Muscle of leg (tissue), 11 donors: ENCODE measurements around the gene HSD17B4. TPM values are rescaled to one million over a fixed set of nuclear protein-coding genes. Genes with fewer than 3 reads are reported as not detected.
"Not testable (repeated sequence)": the region's sequence is repeated elsewhere in the genome, so short reads cannot be mapped to it uniquely, and the experiment has no call there.

ENCODE experiments used
- DNase-seq: peaks from one replicate; pipeline ENCODE4 v3.0.0; 2013
- H3K27ac ChIP-seq: one replicate; pipeline ENCODE4 v1.5.1; 2013; ENCODE audit warnings: mild to moderate bottlenecking, low read length, control low read depth
- H3K27me3 ChIP-seq: one replicate; pipeline ENCODE4 v1.6.1; 2013; ENCODE audit warnings: low read length; ENCODE audit not compliant: control insufficient read depth, insufficient read depth
- H3K36me3 ChIP-seq: one replicate; pipeline ENCODE4 v1.6.1; 2013; ENCODE audit warnings: low read length; ENCODE audit not compliant: control insufficient read depth, insufficient read depth
- H3K4me1 ChIP-seq: one replicate; pipeline ENCODE4 v1.6.1; 2013; ENCODE audit warnings: low read length; ENCODE audit not compliant: control insufficient read depth, insufficient read depth
- H3K4me3 ChIP-seq: one replicate; pipeline ENCODE4 v1.5.1; 2013; ENCODE audit warnings: low read length, control low read depth
- H3K9me3 ChIP-seq: replicated peaks from 2 replicates; pipeline ENCODE4 v1.6.1; 2013; ENCODE audit warnings: low read depth, low read length; ENCODE audit not compliant: control insufficient read depth
- WGBS: methylation state at CpG from one replicate; pipeline ENCODE4 v1.1.5; 2013; ENCODE audit warnings: missing lambda C conversion rate; ENCODE audit not compliant: insufficient coverage; 5-methylcytosine and 5-hydroxymethylcytosine counted together
- polyA plus RNA-seq, 8 donors: library from polyadenylated mRNA; unstranded; fragments of 120-200 nt; gene quantifications; one replicate each; pipeline versions ENCODE4 v1.2.1 to v1.2.3, GENCODE V29; 2013; ENCODE audit warnings: inconsistent platforms in 1 of 8, low replicate concordance in 1 of 8; ENCODE audit not compliant: insufficient read length in 8 of 8, insufficient read depth in 1 of 8
- total RNA-seq: library from RNA; stranded (reverse); fragments of 120-200 nt; gene quantifications from one replicate; pipeline ENCODE4 v1.2.4, GENCODE V29; 2013

The HSD17B4 gene
- total and polyA plus RNA-seq, 9 donors, result 69.0 to 92.7 (median 84.8) TPM

GRCh38 chr5:119428166-119428565 is 24.1 kb upstream of the HSD17B4 start:
- H3K27me3 ChIP-seq, H3K27ac ChIP-seq, H3K36me3 ChIP-seq, DNase-seq, H3K4me3 ChIP-seq, H3K4me1 ChIP-seq, H3K9me3 ChIP-seq: not testable (repeated sequence)
- no CpG with 5 or more reads among the region's 1 CpG for WGBS

- not testable (repeated sequence) for H3K9me3 ChIP-seq, H3K27me3 ChIP-seq, DNase-seq, H3K27ac ChIP-seq, H3K4me1 ChIP-seq, H3K36me3 ChIP-seq, H3K4me3 ChIP-seq
- WGBS, result 73% methylated on average over 1 of the region's 3 CpGs
These were observed 23.7 kb upstream of the HSD17B4 start for GRCh38 chr5:119428574-119428973.

- H3K4me1 ChIP-seq, H3K27ac ChIP-seq, H3K4me3 ChIP-seq, H3K27me3 ChIP-seq, DNase-seq, H3K9me3 ChIP-seq, H3K36me3 ChIP-seq: not testable (repeated sequence)
- WGBS, result 94% methylated on average over 7 of the region's 10 CpGs
These were observed 19.5 kb upstream of the HSD17B4 start for GRCh38 chr5:119432674-119433237.

GRCh38 chr5:119435436-119436132 is 16.7 kb upstream of the HSD17B4 start:
- Histone ChIP-seq H3K4me3 (no peak overlapping the region), H3K27ac (no peak overlapping the region), H3K36me3 (no peaks in the 10 kb centered on the region), H3K27me3 (no peaks in the 10 kb centered on the region), H3K9me3 (no peaks in the 10 kb centered on the region), H3K4me1 (no peaks in the 10 kb centered on the region)
- WGBS, result 62% methylated on average over 6 of the region's 8 CpGs
- DNase-seq, result peak; percentile 41

- H3K27ac ChIP-seq, H3K4me1 ChIP-seq, DNase-seq, H3K27me3 ChIP-seq, H3K4me3 ChIP-seq, H3K9me3 ChIP-seq, H3K36me3 ChIP-seq: not testable (repeated sequence)
- no CpG with 5 or more reads among the region's 3 CpGs for WGBS
These were observed 14.3 kb upstream of the HSD17B4 start for GRCh38 chr5:119437785-119438586.

- H3K27ac ChIP-seq, H3K4me3 ChIP-seq, H3K4me1 ChIP-seq, H3K36me3 ChIP-seq, H3K27me3 ChIP-seq, DNase-seq, H3K9me3 ChIP-seq: not testable (repeated sequence)
- WGBS, result no CpG with 5 or more reads among the region's 1 CpG
These were observed 13.7 kb upstream of the HSD17B4 start for GRCh38 chr5:119438587-119438917.

- Histone ChIP-seq H3K27ac (no peak overlapping the region), H3K27me3 (no peaks in the 10 kb centered on the region), H3K4me1 (no peaks in the 10 kb centered on the region), H3K36me3 (no peaks in the 10 kb centered on the region), H3K4me3 (no peak overlapping the region), H3K9me3 (no peaks in the 10 kb centered on the region)
- no peak for DNase-seq
- WGBS, result 80% methylated on average over 5 of the region's 8 CpGs
These were observed 13.1 kb upstream of the HSD17B4 start for GRCh38 chr5:119439140-119439631.

GRCh38 chr5:119439632-119440031 is 12.7 kb upstream of the HSD17B4 start:
- not testable (repeated sequence) for H3K36me3 ChIP-seq, H3K27me3 ChIP-seq, H3K9me3 ChIP-seq, DNase-seq, H3K4me3 ChIP-seq, H3K27ac ChIP-seq, H3K4me1 ChIP-seq
- no CpG with 5 or more reads among the region's 3 CpGs for WGBS

GRCh38 chr5:119444643-119445042 is 7.7 kb upstream of the HSD17B4 start:
- H3K36me3 ChIP-seq, H3K9me3 ChIP-seq, H3K4me3 ChIP-seq, H3K27me3 ChIP-seq, H3K4me1 ChIP-seq, H3K27ac ChIP-seq, DNase-seq: not testable (repeated sequence)
- WGBS, result no CpG with 5 or more reads among the region's 4 CpGs

- no peaks in the 10 kb centered on the region for H3K9me3 ChIP-seq
- peaks cover 4% of the 10 kb centered on the region for H3K27me3 ChIP-seq
- H3K27ac ChIP-seq, result no peak overlapping the region
- no peak overlapping the region for H3K4me3 ChIP-seq
- no peak for DNase-seq
- H3K4me1 ChIP-seq, result no peaks in the 10 kb centered on the region
- WGBS, result no CpG with 5 or more reads among the region's 13 CpGs
- H3K36me3 ChIP-seq, result no peaks in the 10 kb centered on the region
These were observed 6.8 kb upstream of the HSD17B4 start for GRCh38 chr5:119445544-119445943.
